Neuronal stem cell (in vitro differentiated cells): ENCODE results near the gene SYT6.

Experiments used
- DNase-seq: peaks from one replicate; pipeline ENCODE4 v3.0.0-alpha.2; 2013; ENCODE audit warnings: low spot score
- H2AFZ ChIP-seq: one replicate; pipeline ENCODE4 v1.6.1; 2013; ENCODE audit warnings: mild to moderate bottlenecking, low read length, inconsistent platforms
- H2AK5ac ChIP-seq: 2 replicates; pipeline ENCODE4 v1.6.1; 2013; ENCODE audit warnings: low read depth, mild to moderate bottlenecking, inconsistent platforms, low read length, moderate library complexity, mixed read lengths
- H2BK120ac ChIP-seq: 2 replicates; pipeline ENCODE4 v1.6.1; 2013; ENCODE audit warnings: low read depth, mild to moderate bottlenecking, inconsistent platforms, low read length, moderate library complexity, mixed read lengths
- H2BK12ac ChIP-seq: one replicate; pipeline ENCODE4 v1.6.1; 2013; ENCODE audit warnings: low read length, inconsistent platforms
- H2BK15ac ChIP-seq: 2 replicates; pipeline ENCODE4 v1.6.1; 2013; ENCODE audit warnings: mild to moderate bottlenecking, low read length, inconsistent platforms, mixed read lengths
- H2BK5ac ChIP-seq: one replicate; pipeline ENCODE4 v1.6.1; 2013; ENCODE audit warnings: inconsistent platforms, mild to moderate bottlenecking, low read length, moderate library complexity
- H3K14ac ChIP-seq: one replicate; pipeline ENCODE4 v1.6.1; 2013; ENCODE audit warnings: low read length, inconsistent platforms
- H3K18ac ChIP-seq: 2 replicates; pipeline ENCODE4 v1.6.1; 2013; ENCODE audit warnings: low read length, inconsistent platforms
- H3K23ac ChIP-seq: 2 replicates; pipeline ENCODE4 v1.6.1; 2013; ENCODE audit warnings: low read depth, mild to moderate bottlenecking, mixed read lengths, low read length, inconsistent platforms; ENCODE audit not compliant: poor library complexity
- H3K27ac ChIP-seq: replicated peaks from 3 replicates; pipeline ENCODE4 v1.5.1; 2013; ENCODE audit warnings: low read length, inconsistent platforms
- H3K27me3 ChIP-seq, 3 experiments: 2 replicates each; pipeline ENCODE4 v1.6.1; 2013; ENCODE audit warnings: low read length in 3 of 3, mild to moderate bottlenecking in 2 of 3, inconsistent platforms in 1 of 3, low read depth in 1 of 3, mixed read lengths in 1 of 3, moderate library complexity in 1 of 3; ENCODE audit not compliant: control insufficient read depth in 3 of 3, insufficient read depth in 3 of 3
- H3K36me3 ChIP-seq, 2 donors: replicated peaks in 1 of 2; 2 replicates each; pipeline ENCODE4 v1.6.1; 2013; ENCODE audit warnings: low read length in 2 of 2; ENCODE audit not compliant: control insufficient read depth in 2 of 2, insufficient read depth in 2 of 2
- H3K4ac ChIP-seq: 2 replicates; pipeline ENCODE4 v1.6.1; 2013; ENCODE audit warnings: inconsistent platforms, mild to moderate bottlenecking, low read length, moderate library complexity
- H3K4me1 ChIP-seq, 2 donors: 1 replicate in 1 of 2; 2 replicates in 1 of 2; pipeline ENCODE4 v1.6.1; 2013; ENCODE audit warnings: low read length in 2 of 2, low read depth in 1 of 2; ENCODE audit not compliant: control insufficient read depth in 2 of 2, insufficient read depth in 1 of 2
- H3K4me2 ChIP-seq: one replicate; pipeline ENCODE4 v1.6.1; 2013; ENCODE audit warnings: mild to moderate bottlenecking, low read length, inconsistent platforms; ENCODE audit not compliant: insufficient read depth, poor library complexity, severe bottlenecking
- H3K4me3 ChIP-seq, 2 donors: 2 replicates each; pipeline ENCODE4 v1.5.1; 2013; ENCODE audit warnings: low read length in 2 of 2, mild to moderate bottlenecking in 2 of 2, inconsistent platforms in 1 of 2, moderate library complexity in 1 of 2
- H3K79me1 ChIP-seq: one replicate; pipeline ENCODE4 v1.6.1; 2013; ENCODE audit warnings: low read depth, mild to moderate bottlenecking, inconsistent platforms, low read length, moderate library complexity
- H3K9ac ChIP-seq: one replicate; pipeline ENCODE4 v1.6.1; 2013; ENCODE audit warnings: mild to moderate bottlenecking, low read depth, low read length, inconsistent platforms; ENCODE audit not compliant: poor library complexity
- H3K9me3 ChIP-seq, 2 donors: replicated peaks in 1 of 2; 2 replicates each; pipeline versions ENCODE3 to v1.6.1; 2013; ENCODE audit warnings: low read length in 2 of 2, mild to moderate bottlenecking in 2 of 2, inconsistent platforms in 1 of 2, low read depth in 1 of 2, mixed read lengths in 1 of 2, moderate library complexity in 1 of 2; ENCODE audit not compliant: control insufficient read depth in 2 of 2, insufficient read depth in 1 of 2
- H4K8ac ChIP-seq: one replicate; pipeline ENCODE4 v1.6.1; 2013; ENCODE audit warnings: low read depth, mild to moderate bottlenecking, inconsistent platforms, low read length, moderate library complexity
- H4K91ac ChIP-seq: one replicate; pipeline ENCODE4 v1.6.1; 2013; ENCODE audit warnings: low read length, low read depth, mild to moderate bottlenecking, inconsistent platforms; ENCODE audit not compliant: poor library complexity
- WGBS, 2 donors: extraction: QIAGEN DNeasy Blood & Tissue Kit; methylation state at CpG; one replicate each; pipeline ENCODE4 v1.1.7; 2013; ENCODE audit warnings: missing lambda C conversion rate in 2 of 2, mixed read lengths in 1 of 2; ENCODE audit not compliant: insufficient read length in 2 of 2, insufficient replicate concordance in 1 of 2; ENCODE audit errors: extremely low coverage in 2 of 2; 5-methylcytosine and 5-hydroxymethylcytosine counted together

The SYT6 gene

DNA sequence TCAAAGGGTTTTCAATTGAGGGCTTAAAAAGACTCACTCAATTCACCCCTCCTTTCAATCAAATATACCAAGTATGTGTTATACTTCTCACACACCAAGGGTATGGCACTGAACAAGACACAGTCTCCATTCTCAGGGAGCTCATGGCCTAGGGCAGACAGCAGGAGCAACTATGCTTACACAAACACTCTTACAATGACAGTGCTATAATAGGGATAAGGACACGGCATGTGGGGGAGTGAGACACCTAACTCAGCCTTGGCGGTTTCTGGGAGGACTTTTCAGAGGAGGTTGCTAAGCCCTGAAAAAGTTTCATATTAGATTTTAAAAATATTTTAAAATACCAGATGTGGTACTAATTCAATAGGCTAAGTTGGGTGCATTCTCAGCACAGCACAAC, 22.7 kb upstream of the SYT6 start:
- no peak overlapping the region for H2BK12ac ChIP-seq
- no peak overlapping the region for H4K8ac ChIP-seq
- H3K18ac ChIP-seq: no peak overlapping the region
- H2BK15ac ChIP-seq: no peak overlapping the region
- H3K4me3 ChIP-seq: no peak overlapping the region
- H3K27ac ChIP-seq: no peak overlapping the region
- no peak overlapping the region for H4K91ac ChIP-seq
- peaks cover 0 to under 1% of the 10 kb centered on the region in 2 donors for H3K4me1 ChIP-seq
- H3K9me3 ChIP-seq: no peaks in the 10 kb centered on the region
- no peak overlapping the region for H2BK5ac ChIP-seq
- no peak overlapping the region for H3K9ac ChIP-seq
- H3K14ac ChIP-seq: no peak overlapping the region
- H3K4me2 ChIP-seq: no peak overlapping the region
- no peak overlapping the region for H3K4ac ChIP-seq
- H3K79me1 ChIP-seq: no peaks in the 10 kb centered on the region
- no peak overlapping the region for H2AFZ ChIP-seq
- no peak for DNase-seq
- H2BK120ac ChIP-seq: no peak overlapping the region
- no peaks in the 10 kb centered on the region for H3K36me3 ChIP-seq
- WGBS, 2 donors: no CpG with 5 or more reads among the region's 2 CpGs
- no peaks in the 10 kb centered on the region for H3K27me3 ChIP-seq
- no peak overlapping the region for H3K23ac ChIP-seq
- H2AK5ac ChIP-seq: no peak overlapping the region

DNA sequence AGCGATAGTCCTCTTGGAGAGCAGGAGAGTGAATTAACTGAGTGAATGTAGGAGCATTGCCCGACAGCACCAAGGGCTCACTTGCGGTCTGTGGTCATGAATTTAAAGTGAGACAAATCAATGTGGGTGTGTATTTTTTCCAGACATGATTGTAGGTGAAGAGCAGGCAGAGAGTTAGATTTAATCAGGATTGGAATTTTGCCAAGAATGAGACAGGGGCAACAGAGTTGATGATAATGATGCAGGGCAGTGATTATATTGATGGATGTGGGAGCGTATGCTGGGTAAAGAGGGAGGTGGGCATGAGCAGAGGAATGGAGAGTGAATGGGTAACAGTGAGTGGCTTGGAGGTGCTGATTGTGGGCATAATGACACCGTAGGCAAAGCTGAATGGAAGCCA, 20.0 kb upstream of the SYT6 start:
- Histone ChIP-seq H3K79me1 (no peaks in the 10 kb centered on the region), H3K23ac (no peak overlapping the region), H2BK12ac (no peak overlapping the region), H3K4me2 (no peak overlapping the region), H3K9ac (no peak overlapping the region), H2BK5ac (no peak overlapping the region), H3K4ac (no peak overlapping the region), H2BK15ac (no peak overlapping the region), H2BK120ac (no peak overlapping the region), H3K14ac (no peak overlapping the region), H3K36me3 (no peaks in the 10 kb centered on the region), H3K27ac (no peak overlapping the region), H3K4me3 (no peak overlapping the region), H4K91ac (no peak overlapping the region), H3K4me1 (no peaks in the 10 kb centered on the region), H2AFZ (no peak overlapping the region), H3K18ac (no peak overlapping the region), H3K27me3 (no peaks in the 10 kb centered on the region), H4K8ac (no peak overlapping the region), H3K9me3 (no peaks in the 10 kb centered on the region), H2AK5ac (no peak overlapping the region)
- DNase-seq: no peak
- no CpG with 5 or more reads among the region's 5 CpGs for WGBS, 2 donors

DNA sequence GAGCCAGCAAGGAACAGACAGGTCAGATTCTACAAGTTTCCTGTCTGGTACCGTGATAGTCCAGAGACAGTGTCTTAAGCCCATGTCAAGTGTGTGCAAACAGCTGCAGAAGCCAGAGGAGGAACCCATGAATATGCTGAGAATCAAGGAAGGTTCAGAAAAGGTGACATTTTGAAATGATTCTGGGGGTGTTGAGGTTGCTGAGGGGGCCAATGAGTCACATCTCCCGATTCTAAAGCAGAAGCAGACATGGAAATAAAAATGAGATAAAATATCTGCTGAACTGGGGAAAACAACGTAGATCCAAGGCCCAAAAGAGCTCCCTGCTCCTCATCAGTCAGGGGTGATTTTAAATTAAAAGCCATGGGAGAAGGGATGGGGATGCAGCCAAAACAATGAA, 15.8 kb upstream of the SYT6 start:
- Histone ChIP-seq H2BK15ac (no peak overlapping the region), H3K27me3 (peaks cover 0 to 11% (median 0%) of the 10 kb centered on the region in 3 experiments)

DNA sequence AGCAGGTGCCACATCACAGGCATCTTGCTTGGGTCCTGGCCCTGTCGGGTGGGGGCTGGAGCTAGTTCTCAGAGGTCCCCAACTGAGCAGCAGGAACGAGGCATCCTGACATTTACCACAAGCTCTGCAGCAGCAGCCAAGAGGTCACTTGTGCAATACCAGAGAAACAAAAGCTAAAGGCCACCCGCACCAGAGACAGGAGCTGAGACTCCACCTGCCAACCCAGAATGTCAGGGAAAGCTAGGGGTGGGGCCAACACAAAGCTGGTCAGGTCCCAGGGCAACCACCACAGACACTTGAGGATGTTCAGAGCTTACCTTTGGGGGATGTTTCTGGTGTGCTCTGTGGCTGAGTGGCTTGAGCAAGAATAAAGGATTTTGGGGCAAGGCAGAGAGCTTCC, 13.6 kb upstream of the SYT6 start:
- Histone ChIP-seq H4K8ac (no peak overlapping the region), H2AK5ac (no peak overlapping the region), H3K23ac (peak overlapping the region; percentile 50), H2BK15ac (peak overlapping the region; percentile 18), H3K9ac (no peak overlapping the region), H3K9me3 (no peaks in the 10 kb centered on the region), H3K14ac (peak overlapping the region; percentile 17), H3K27me3 (peaks cover 0 to 11% (median 0%) of the 10 kb centered on the region in 3 experiments), H3K79me1 (no peaks in the 10 kb centered on the region), H3K27ac (no peak overlapping the region), H3K36me3 (no peaks in the 10 kb centered on the region), H3K18ac (no peak overlapping the region), H3K4me2 (no peak overlapping the region), H3K4ac (no peak overlapping the region), H2AFZ (no peak overlapping the region), H3K4me3 (no peak overlapping the region), H2BK120ac (no peak overlapping the region), H2BK5ac (no peak overlapping the region), H2BK12ac (no peak overlapping the region), H3K4me1 (peaks cover 0 to 9% of the 10 kb centered on the region in 2 donors), H4K91ac (no peak overlapping the region)
- no CpG with 5 or more reads among the region's 3 CpGs for WGBS, 2 donors
- no peak for DNase-seq

More for the DNA sequence above, 15.8 kb upstream of the SYT6 start:
- no peaks in the 10 kb centered on the region for H3K79me1 ChIP-seq
- H3K9ac ChIP-seq: no peak overlapping the region
- H3K27ac ChIP-seq: no peak overlapping the region
- H3K36me3 ChIP-seq: no peaks in the 10 kb centered on the region
- H3K4me1 ChIP-seq: peaks cover 0 to 9% of the 10 kb centered on the region in 2 donors
- H3K4me2 ChIP-seq: no peak overlapping the region
- H3K18ac ChIP-seq: no peak overlapping the region
- no peak for DNase-seq
- no peak overlapping the region for H2AFZ ChIP-seq
- no peak overlapping the region for H2AK5ac ChIP-seq
- H2BK12ac ChIP-seq: no peak overlapping the region
- no CpG with 5 or more reads among the region's 3 CpGs for WGBS, 2 donors
- no peak overlapping the region for H4K91ac ChIP-seq
- no peak overlapping the region for H3K14ac ChIP-seq
- H2BK5ac ChIP-seq: no peak overlapping the region
- H3K23ac ChIP-seq: no peak overlapping the region
- H3K4ac ChIP-seq: no peak overlapping the region
- no peak overlapping the region for H2BK120ac ChIP-seq
- H3K9me3 ChIP-seq: no peaks in the 10 kb centered on the region
- H3K4me3 ChIP-seq: no peak overlapping the region
- H4K8ac ChIP-seq: no peak overlapping the region
